BLaER1 (cell line): ENCODE data around the gene PLXNA4.

Experiments
- H3K27ac ChIP-seq: shearing (Covaris generic); formaldehyde crosslinking; 2 replicates; pipeline ENCODE4 v1.8.1; 2022
- H3K27me3 ChIP-seq: shearing (Covaris generic); formaldehyde crosslinking; 2 replicates; pipeline ENCODE4 v1.8.1; 2022
- H3K36me3 ChIP-seq: shearing (Covaris generic); formaldehyde crosslinking; 2 replicates; pipeline ENCODE4 v1.8.1; 2022
- H3K4me1 ChIP-seq: shearing (Covaris generic); formaldehyde crosslinking; 2 replicates; pipeline ENCODE4 v1.8.1; 2022
- H3K4me2 ChIP-seq: shearing (Covaris generic); formaldehyde crosslinking; 2 replicates; pipeline ENCODE4 v1.8.1; 2022
- H3K4me3 ChIP-seq: shearing (Covaris generic); formaldehyde crosslinking; 2 replicates; pipeline ENCODE4 v1.8.1; 2022
- H3K9ac ChIP-seq: shearing (Covaris generic); formaldehyde crosslinking; 2 replicates; pipeline ENCODE4 v1.8.1; 2022
- H3K9me3 ChIP-seq: shearing (Covaris generic); formaldehyde crosslinking; 2 replicates; pipeline ENCODE4 v1.8.1; 2022
- H4K20me1 ChIP-seq: shearing (Covaris generic); formaldehyde crosslinking; 2 replicates; pipeline ENCODE4 v1.8.1; 2022
- Cebpa-rat ChIP-seq: shearing (Covaris generic); IDR thresholded peaks from 2 replicates; pipeline ENCODE4 v1.8.1; 2022

PLXNA4 gene

DNA sequence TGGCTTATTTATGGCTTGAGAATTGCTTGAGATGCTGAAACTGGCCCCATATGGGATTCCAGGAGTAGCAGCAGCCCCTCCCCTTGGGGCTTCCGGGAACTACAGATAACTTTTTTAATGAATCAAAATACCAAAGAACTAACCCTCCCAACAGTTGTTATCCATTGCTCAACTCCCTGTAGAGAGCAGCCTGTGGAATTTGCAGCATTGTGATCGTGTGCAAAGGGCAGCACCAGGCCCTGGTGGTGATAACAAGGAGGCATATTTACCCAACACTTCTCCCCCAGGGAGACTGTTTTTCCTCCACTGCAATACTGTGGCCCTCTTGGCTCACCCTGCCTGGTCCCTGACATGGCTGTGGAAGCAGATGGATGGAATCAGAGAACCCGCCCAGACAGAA is 196.2 kb downstream of the PLXNA4 start:
- Histone ChIP-seq H3K4me3 (no peak overlapping the region), H3K27me3 (no peaks in the 10 kb centered on the region), H3K4me2 (no peak overlapping the region), H3K9me3 (no peaks in the 10 kb centered on the region), H3K27ac (no peak overlapping the region), H3K9ac (no peak overlapping the region), H3K4me1 (no peaks in the 10 kb centered on the region), H3K36me3 (no peaks in the 10 kb centered on the region), H4K20me1 (no peaks in the 10 kb centered on the region)
- TF ChIP-seq Cebpa-rat: no peak

- Histone ChIP-seq H3K4me3 (no peak overlapping the region), H3K4me1 (no peaks in the 10 kb centered on the region), H3K27me3 (no peaks in the 10 kb centered on the region), H3K9ac (no peak overlapping the region), H3K9me3 (no peaks in the 10 kb centered on the region), H3K4me2 (no peak overlapping the region), H3K27ac (no peak overlapping the region), H3K36me3 (no peaks in the 10 kb centered on the region), H4K20me1 (no peaks in the 10 kb centered on the region)
- TF ChIP-seq Cebpa-rat: no peak
These were observed 197.0 kb downstream of the PLXNA4 start for GRCh38 chr7:132379292-132379691.

DNA sequence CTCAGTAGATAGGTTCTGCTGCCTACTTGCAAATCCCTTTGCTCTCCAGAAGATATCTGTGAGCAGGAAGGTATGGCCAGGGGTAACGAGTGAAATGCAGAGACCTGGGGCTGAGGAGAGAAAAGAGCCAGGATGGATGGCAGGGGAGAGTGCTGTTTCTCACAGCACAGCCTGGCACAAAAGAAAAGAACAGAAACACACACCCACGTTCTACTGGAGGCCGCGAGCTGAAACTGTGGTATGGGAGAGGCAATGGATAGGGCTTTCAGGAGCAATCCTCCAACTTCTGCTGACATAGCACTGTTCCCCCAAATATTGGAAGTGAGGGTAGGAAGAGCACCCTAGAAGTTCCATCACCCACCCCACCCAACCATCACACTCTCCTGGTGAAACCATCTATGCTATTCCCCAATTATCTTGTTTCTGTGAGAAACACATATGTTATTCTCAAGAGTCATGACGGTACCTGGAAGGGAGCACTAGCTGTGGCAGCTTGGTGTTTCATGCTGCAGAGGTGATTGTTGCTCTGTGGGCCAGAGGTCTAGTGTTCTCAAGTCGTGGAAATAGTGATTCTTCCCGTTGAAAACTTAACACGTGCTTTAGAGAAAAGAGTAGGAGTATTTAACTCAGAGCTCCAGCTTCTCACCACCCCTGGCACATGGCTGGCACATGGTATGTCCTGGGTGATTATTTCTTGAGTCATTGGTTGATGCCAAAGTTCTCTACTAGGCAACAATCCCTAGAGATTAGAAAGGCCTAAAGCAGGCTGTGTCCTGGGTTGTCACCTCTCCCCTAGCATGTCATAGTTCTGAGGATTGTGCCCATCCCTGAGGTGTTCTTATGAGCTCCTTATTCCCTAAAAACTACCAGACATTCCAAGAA is 198.3 kb downstream of the PLXNA4 start:
- Histone ChIP-seq H3K9ac (no peak overlapping the region), H3K4me3 (no peak overlapping the region), H3K4me1 (no peaks in the 10 kb centered on the region), H3K36me3 (no peaks in the 10 kb centered on the region), H3K27ac (no peak overlapping the region), H3K27me3 (no peaks in the 10 kb centered on the region), H3K4me2 (no peak overlapping the region), H3K9me3 (no peaks in the 10 kb centered on the region), H4K20me1 (no peaks in the 10 kb centered on the region)
- no peak for TF ChIP-seq Cebpa-rat

GRCh38 chr7:132377015-132377414 is 199.3 kb downstream of the PLXNA4 start:
- Histone ChIP-seq H3K27me3 (no peaks in the 10 kb centered on the region), H3K27ac (no peak overlapping the region)

DNA sequence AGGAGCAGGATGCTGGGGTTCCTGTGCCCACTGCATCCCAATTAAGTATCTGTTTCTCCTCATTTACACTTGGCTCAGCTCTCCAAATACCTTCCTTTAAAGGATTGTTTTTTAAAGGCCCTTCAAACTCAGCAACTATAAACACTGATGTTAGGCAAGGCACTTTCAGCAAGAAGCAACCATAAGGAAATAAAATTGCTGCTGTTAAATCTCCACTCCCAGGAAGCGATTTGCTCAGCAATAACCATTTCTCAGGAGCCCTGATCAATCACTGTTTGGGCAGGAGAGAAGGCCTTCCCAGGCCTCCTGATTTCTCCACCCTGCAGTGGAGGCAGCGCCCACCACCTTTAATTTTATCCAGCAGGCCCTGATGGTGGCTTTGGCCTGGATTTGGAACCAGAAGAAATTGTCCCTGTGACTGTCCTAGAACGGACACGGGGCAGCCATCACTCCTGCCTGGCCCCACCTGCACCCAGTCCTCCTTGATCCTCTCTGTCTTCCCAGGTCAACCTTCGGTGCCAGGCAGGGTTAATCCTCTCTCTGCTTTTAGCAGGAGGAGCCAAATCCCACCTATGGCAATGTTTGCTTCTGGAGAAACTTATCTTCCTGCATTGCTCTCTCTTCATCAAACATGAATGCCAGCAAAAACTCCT is 199.8 kb downstream of the PLXNA4 start:
- H3K4me3 ChIP-seq: no peak overlapping the region
- H3K4me2 ChIP-seq: no peak overlapping the region
- H4K20me1 ChIP-seq: no peaks in the 10 kb centered on the region
- H3K36me3 ChIP-seq: no peaks in the 10 kb centered on the region
- no peak overlapping the region for H3K27ac ChIP-seq
- no peak overlapping the region for H3K9ac ChIP-seq
- no peaks in the 10 kb centered on the region for H3K4me1 ChIP-seq
- no peaks in the 10 kb centered on the region for H3K27me3 ChIP-seq
- no peaks in the 10 kb centered on the region for H3K9me3 ChIP-seq
- no peak for TF ChIP-seq Cebpa-rat

More at GRCh38 chr7:132377015-132377414, 199.3 kb downstream of the PLXNA4 start:
- Histone ChIP-seq H3K4me2 (no peak overlapping the region), H4K20me1 (no peaks in the 10 kb centered on the region), H3K36me3 (no peaks in the 10 kb centered on the region), H3K4me1 (no peaks in the 10 kb centered on the region), H3K9ac (no peak overlapping the region), H3K4me3 (no peak overlapping the region), H3K9me3 (no peaks in the 10 kb centered on the region)
- no peak for TF ChIP-seq Cebpa-rat

DNA sequence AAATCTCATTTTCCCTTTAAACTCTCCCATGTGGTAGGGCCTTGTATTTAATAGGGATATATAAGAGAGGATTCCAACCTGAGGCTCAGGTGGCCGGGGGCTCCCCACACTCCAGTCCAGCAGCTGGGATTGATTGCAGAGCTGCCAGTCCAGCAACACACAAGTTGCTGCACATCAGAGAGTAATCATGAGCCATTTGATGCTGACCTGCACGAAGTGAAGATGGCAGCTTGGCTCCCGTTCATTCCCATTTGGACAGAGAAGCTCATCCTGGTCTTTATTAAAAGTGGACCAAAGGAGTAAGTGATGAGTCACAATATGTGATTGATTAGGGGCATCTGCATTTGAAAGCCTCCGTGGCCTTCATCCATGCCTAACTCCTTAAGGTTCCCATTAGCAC is 202.4 kb downstream of the PLXNA4 start:
- H3K4me1 ChIP-seq: no peaks in the 10 kb centered on the region
- H3K4me2 ChIP-seq: no peak overlapping the region
- no peak overlapping the region for H3K9ac ChIP-seq
- no peaks in the 10 kb centered on the region for H4K20me1 ChIP-seq
- H3K36me3 ChIP-seq: no peaks in the 10 kb centered on the region
- H3K27ac ChIP-seq: no peak overlapping the region
- H3K9me3 ChIP-seq: no peaks in the 10 kb centered on the region
- H3K27me3 ChIP-seq: no peaks in the 10 kb centered on the region
- no peak overlapping the region for H3K4me3 ChIP-seq
- TF ChIP-seq Cebpa-rat: no peak

DNA sequence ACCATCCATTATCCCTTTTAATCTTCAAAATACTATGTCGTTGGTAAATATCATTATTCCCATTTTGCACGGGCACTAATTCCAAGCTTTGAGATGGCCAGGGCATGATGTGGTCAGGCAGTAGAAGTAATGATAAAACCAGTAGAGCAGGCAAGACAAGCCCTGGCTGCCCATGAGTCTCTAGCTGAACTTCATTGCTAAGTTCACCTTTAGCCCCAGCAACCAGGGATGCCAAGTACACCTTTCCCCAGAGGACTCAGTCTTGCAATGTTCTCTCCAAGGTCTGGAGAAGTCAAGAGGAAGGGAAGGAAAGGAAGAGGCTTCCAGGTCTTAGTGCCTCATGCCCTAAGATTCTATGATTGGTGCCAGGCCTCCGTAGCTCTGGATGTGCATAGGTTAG is 203.2 kb downstream of the PLXNA4 start:
- TF ChIP-seq Cebpa-rat: no peak
- Histone ChIP-seq H3K4me3 (no peak overlapping the region), H3K9me3 (no peaks in the 10 kb centered on the region), H3K4me1 (no peaks in the 10 kb centered on the region), H3K27ac (no peak overlapping the region), H3K9ac (no peak overlapping the region), H3K27me3 (no peaks in the 10 kb centered on the region), H3K4me2 (no peak overlapping the region), H3K36me3 (no peaks in the 10 kb centered on the region), H4K20me1 (no peaks in the 10 kb centered on the region)

GRCh38 chr7:132371948-132372347 is 204.3 kb downstream of the PLXNA4 start:
- Histone ChIP-seq H3K4me2 (no peak overlapping the region), H3K9me3 (no peaks in the 10 kb centered on the region), H3K4me1 (no peaks in the 10 kb centered on the region), H3K27me3 (no peaks in the 10 kb centered on the region), H3K36me3 (no peaks in the 10 kb centered on the region), H3K27ac (no peak overlapping the region), H3K4me3 (no peak overlapping the region), H4K20me1 (no peaks in the 10 kb centered on the region), H3K9ac (no peak overlapping the region)
- no peak for TF ChIP-seq Cebpa-rat

DNA sequence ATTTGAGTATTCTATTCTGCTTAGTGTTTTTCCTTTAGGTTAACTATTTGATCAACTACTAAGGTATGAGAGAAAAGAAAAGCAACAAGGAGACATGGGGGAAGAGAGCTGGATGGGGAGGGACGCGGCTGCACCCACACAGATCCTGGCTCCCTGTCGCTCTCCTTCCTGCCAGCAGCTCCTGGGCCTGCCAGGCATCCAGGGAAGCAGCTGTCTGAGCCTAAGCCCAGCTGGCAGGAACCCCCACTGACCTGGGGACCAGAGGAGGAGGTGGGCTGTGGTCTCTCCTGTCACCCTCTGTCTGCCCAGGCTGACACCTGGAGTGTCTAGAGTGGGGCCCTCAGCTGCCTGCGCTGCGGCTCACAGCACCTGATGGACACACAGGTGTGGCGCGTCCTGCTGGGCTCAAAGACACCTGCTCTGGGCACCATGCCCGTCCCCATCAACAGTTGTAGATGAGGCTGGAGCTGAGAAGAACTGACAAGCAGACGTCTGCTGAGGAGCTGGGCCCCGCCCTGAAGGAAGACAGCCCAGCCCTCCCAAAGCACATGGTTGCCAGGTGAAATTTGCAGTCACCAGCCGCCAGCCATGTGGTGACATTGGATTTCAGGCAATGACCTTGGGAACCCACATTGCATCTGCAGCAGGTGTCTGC is 207.9 kb downstream of the PLXNA4 start:
- no peaks in the 10 kb centered on the region for H3K36me3 ChIP-seq
- no peak overlapping the region for H3K4me2 ChIP-seq
- peaks cover 10% of the 10 kb centered on the region for H3K4me1 ChIP-seq
- TF ChIP-seq Cebpa-rat: no peak
- no peak overlapping the region for H3K4me3 ChIP-seq
- no peaks in the 10 kb centered on the region for H3K9me3 ChIP-seq
- H3K27me3 ChIP-seq: no peaks in the 10 kb centered on the region
- H3K9ac ChIP-seq: no peak overlapping the region
- H3K27ac ChIP-seq: no peak overlapping the region
- H4K20me1 ChIP-seq: no peaks in the 10 kb centered on the region

DNA sequence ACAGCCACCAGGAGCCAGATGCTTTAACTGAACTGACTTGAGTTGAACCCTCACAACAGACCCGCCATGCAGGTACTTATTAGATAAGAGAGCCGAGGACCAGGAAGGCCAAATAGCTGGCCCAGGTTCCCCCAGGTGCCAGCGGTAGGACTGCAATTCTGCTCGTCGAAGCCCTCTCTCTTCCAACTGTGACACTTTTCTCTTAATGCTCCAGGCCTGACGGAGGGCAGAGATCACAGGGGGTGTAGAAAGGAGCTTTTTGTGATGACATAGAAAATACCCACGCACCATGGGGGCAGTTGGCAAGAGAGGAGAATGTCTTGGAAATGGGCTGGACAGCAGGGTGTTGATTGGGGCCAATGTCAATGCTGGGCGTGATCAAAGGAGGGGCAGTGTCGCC is 208.5 kb downstream of the PLXNA4 start:
- H3K4me1 ChIP-seq: peaks cover 10% of the 10 kb centered on the region
- H4K20me1 ChIP-seq: no peaks in the 10 kb centered on the region
- no peaks in the 10 kb centered on the region for H3K27me3 ChIP-seq
- no peak overlapping the region for H3K4me2 ChIP-seq
- no peaks in the 10 kb centered on the region for H3K9me3 ChIP-seq
- no peaks in the 10 kb centered on the region for H3K36me3 ChIP-seq
- TF ChIP-seq Cebpa-rat: no peak
- H3K27ac ChIP-seq: no peak overlapping the region
- no peak overlapping the region for H3K9ac ChIP-seq
- no peak overlapping the region for H3K4me3 ChIP-seq
